Panc1 (cell line): ENCODE results near the gene FILIP1. TPM values are rescaled to one million over a fixed set of nuclear protein-coding genes. Genes with fewer than 3 reads are reported as not detected.

ENCODE experiments used
- ATAC-seq: fragments of 200-7000 bp; cut with Tn5 transposase; 2 replicates; pipeline ENCODE4 v1.9.1; 2020; ENCODE audit warnings: mild to moderate bottlenecking, moderate library complexity
- BruUV-seq: library from RNA; stranded (reverse); fragments of 400-500 nt; replicated peaks from 2 replicates; lab custom pipeline; 2021; lab: Mats Ljungman, UMichigan
- CTCF ChIA-PET: fragments of 300-600 bp; sonication (Branson Sonifier 250); formaldehyde crosslinking; loops from one replicate; lab custom pipeline; 2022; ENCODE audit warnings: antibody characterized with exemption; lab: Charles Lee
- POLR2A ChIA-PET: fragments of 300-600 bp; sonication (Branson Sonifier 250); formaldehyde crosslinking; loops from one replicate; lab custom pipeline; 2022; ENCODE audit warnings: antibody characterized with exemption; lab: Charles Lee
- DNase-seq: peaks from one replicate; pipeline ENCODE4 v3.0.0-alpha.2; 2010; ENCODE audit warnings: low read depth, low spot score
- H3K27ac ChIP-seq: 2 replicates; pipeline ENCODE4 v1.5.1; 2011; ENCODE audit warnings: mild to moderate bottlenecking, low read length, inconsistent platforms
- H3K27me3 ChIP-seq: fragments of 200-500 bp; sonication (Bioruptor generic); 2 replicates; pipeline ENCODE4 v1.6.0; 2014; ENCODE audit warnings: low read length, inconsistent platforms; ENCODE audit not compliant: control insufficient read depth, insufficient read depth
- H3K36me3 ChIP-seq: fragments of 200-500 bp; sonication (Bioruptor generic); 2 replicates; pipeline ENCODE4 v1.5.1; 2014; ENCODE audit warnings: inconsistent platforms, mild to moderate bottlenecking, low read length, moderate library complexity; ENCODE audit not compliant: control insufficient read depth, insufficient read depth
- H3K4me1 ChIP-seq: 2 replicates; pipeline ENCODE4 v1.5.1; 2011; ENCODE audit warnings: inconsistent platforms, mild to moderate bottlenecking, low read length, moderate library complexity; ENCODE audit not compliant: control insufficient read depth, insufficient read depth
- H3K4me3 ChIP-seq, 2 experiments: 2 replicates each; pipeline ENCODE4 v1.5.1; 2011 to 2012; ENCODE audit warnings: low read depth in 2 of 2, low read length in 2 of 2, mild to moderate bottlenecking in 2 of 2, inconsistent platforms in 1 of 2, moderate library complexity in 1 of 2
- H3K9me3 ChIP-seq: fragments of 200-500 bp; sonication (Bioruptor generic); 2 replicates; pipeline ENCODE4 v1.5.1; 2014; ENCODE audit warnings: low read depth, mild to moderate bottlenecking, inconsistent platforms, low read length, moderate library complexity; ENCODE audit not compliant: control insufficient read depth, insufficient read depth
- POLR2AphosphoS5 ChIP-seq: IDR thresholded peaks from 2 replicates; pipeline ENCODE4 v1.6.1; 2012; ENCODE audit warnings: mild to moderate bottlenecking, low read depth, low read length, moderate library complexity
- TCF7L2 ChIP-seq: IDR thresholded peaks from 2 replicates; pipeline ENCODE4 v1.6.1; 2011; ENCODE audit warnings: mild to moderate bottlenecking, low read depth, low read length, inconsistent platforms
- in situ Hi-C: cut with HindIII; loops from 2 replicates; pipeline ENCODE4 v1.10.0; 2016; ENCODE audit warnings: low sequenced_read_pairs, low pct_unique_long_range_greater_than_20kb
- intact Hi-C: fragments of 100-400 bp; cut with micrococcal nuclease; formaldehyde crosslinking; loops from one replicate; pipeline ENCODE4 v1.10.0; 2022; ENCODE audit not compliant: unreplicated experiment
- total RNA-seq: library from RNA; stranded (reverse); gene quantifications from one replicate; pipeline ENCODE4 v1.2.1, GENCODE V29; 2021; ENCODE audit not compliant: unreplicated experiment
- TF ChIP-seq, protein P1 (sequence below): fragments of 450-650 bp; IDR thresholded peaks from 2 replicates; pipeline ENCODE4 v1.5.1; 2017; ENCODE audit warnings: mild to moderate bottlenecking
- TF ChIP-seq, protein P2 (sequence below), 2 experiments: IDR thresholded peaks; 2 replicates each; pipeline ENCODE4 v1.6.1; 2011 to 2012; ENCODE audit warnings: low read depth in 2 of 2, control low read depth in 1 of 2, low read length in 1 of 2, mild to moderate bottlenecking in 1 of 2, moderate library complexity in 1 of 2; ENCODE audit not compliant: insufficient read depth in 1 of 2

Gene FILIP1
- total RNA-seq, 1 experiment from 2014 or later, result 0.26 TPM

DNA sequence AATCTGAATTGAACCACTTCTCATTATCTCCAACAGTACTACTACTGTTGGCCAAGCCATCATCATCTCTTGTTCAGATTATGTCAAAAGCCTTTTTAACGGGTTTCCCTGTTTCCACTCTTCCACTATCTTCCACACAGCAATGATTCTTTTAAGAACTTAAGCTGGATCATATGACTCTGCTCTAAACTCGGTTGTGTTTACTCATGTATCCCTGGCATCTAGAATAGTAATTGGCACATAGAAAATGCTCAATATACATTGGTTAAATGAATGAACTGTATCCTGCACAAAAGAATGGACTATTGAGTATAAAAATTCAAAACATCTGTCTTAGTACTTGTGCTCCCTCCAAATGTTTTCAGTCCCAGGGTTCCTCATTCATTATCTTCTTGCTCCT, 247.2 kb downstream of the FILIP1 start:
- in situ Hi-C loops (no loop called here), intact Hi-C loops (no loop called here)
- Histone ChIP-seq H3K36me3 (peaks cover 3% of the 10 kb centered on the region; the same call in 1 of the 2 replicates), H3K27ac (no peak overlapping the region), H3K9me3 (no peaks in the 10 kb centered on the region), H3K4me3 (no peak overlapping the region), H3K4me1 (peaks cover 5% of the 10 kb centered on the region; the same call in 1 of the 2 replicates), H3K27me3 (no peaks in the 10 kb centered on the region)
- no peak for ATAC-seq
- BruUV-seq, result no TSS peak
- DNase-seq, result no peak
- CTCF ChIA-PET, result no interaction called here
- TF ChIP-seq, protein P1, sequence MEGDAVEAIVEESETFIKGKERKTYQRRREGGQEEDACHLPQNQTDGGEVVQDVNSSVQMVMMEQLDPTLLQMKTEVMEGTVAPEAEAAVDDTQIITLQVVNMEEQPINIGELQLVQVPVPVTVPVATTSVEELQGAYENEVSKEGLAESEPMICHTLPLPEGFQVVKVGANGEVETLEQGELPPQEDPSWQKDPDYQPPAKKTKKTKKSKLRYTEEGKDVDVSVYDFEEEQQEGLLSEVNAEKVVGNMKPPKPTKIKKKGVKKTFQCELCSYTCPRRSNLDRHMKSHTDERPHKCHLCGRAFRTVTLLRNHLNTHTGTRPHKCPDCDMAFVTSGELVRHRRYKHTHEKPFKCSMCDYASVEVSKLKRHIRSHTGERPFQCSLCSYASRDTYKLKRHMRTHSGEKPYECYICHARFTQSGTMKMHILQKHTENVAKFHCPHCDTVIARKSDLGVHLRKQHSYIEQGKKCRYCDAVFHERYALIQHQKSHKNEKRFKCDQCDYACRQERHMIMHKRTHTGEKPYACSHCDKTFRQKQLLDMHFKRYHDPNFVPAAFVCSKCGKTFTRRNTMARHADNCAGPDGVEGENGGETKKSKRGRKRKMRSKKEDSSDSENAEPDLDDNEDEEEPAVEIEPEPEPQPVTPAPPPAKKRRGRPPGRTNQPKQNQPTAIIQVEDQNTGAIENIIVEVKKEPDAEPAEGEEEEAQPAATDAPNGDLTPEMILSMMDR, result no peak
- TF ChIP-seq TCF7L2, result no peak
- TF ChIP-seq, protein P2, sequence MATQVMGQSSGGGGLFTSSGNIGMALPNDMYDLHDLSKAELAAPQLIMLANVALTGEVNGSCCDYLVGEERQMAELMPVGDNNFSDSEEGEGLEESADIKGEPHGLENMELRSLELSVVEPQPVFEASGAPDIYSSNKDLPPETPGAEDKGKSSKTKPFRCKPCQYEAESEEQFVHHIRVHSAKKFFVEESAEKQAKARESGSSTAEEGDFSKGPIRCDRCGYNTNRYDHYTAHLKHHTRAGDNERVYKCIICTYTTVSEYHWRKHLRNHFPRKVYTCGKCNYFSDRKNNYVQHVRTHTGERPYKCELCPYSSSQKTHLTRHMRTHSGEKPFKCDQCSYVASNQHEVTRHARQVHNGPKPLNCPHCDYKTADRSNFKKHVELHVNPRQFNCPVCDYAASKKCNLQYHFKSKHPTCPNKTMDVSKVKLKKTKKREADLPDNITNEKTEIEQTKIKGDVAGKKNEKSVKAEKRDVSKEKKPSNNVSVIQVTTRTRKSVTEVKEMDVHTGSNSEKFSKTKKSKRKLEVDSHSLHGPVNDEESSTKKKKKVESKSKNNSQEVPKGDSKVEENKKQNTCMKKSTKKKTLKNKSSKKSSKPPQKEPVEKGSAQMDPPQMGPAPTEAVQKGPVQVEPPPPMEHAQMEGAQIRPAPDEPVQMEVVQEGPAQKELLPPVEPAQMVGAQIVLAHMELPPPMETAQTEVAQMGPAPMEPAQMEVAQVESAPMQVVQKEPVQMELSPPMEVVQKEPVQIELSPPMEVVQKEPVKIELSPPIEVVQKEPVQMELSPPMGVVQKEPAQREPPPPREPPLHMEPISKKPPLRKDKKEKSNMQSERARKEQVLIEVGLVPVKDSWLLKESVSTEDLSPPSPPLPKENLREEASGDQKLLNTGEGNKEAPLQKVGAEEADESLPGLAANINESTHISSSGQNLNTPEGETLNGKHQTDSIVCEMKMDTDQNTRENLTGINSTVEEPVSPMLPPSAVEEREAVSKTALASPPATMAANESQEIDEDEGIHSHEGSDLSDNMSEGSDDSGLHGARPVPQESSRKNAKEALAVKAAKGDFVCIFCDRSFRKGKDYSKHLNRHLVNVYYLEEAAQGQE (IDR thresholded peaks at IDR 0.05; ENCODE audit: insufficient read depth in 1 of 2, low read depth in 2 of 2, low read length in 1 of 2), result no peak
- POLR2A ChIA-PET, result no interaction called here

DNA sequence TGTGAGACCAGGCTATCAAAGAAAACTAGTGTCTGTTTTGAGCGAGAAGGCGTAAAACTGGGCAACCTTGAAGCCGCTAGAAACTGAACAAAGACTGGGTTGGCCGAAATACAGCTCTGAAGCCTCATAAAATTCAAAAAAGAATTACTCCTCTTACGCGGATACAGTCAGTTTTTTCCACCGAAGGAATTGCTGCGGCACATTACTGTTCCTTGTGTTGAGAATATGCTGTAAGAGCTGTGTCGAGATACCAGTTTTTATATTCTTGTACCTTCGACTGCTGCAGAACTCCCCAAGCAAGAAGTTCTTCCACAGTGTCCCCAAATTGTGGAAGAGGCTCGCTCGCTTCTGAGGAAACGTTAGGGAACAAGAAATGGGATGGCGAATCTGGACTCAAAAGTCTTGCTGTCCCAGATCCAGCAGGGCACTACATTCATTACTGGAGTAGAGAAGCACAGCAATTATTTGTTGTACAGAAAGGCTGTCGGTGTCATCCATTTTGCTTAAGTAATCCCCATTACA, 249.5 kb downstream of the FILIP1 start:
- Histone ChIP-seq H3K36me3 (peaks cover 20% of the 10 kb centered on the region), H3K27ac (peak overlapping the region; percentile 99), H3K9me3 (no peaks in the 10 kb centered on the region), H3K27me3 (no peaks in the 10 kb centered on the region), H3K4me1 (peaks cover 9% of the 10 kb centered on the region; the same call in 1 of the 2 replicates), H3K4me3 (peak overlapping the region; percentile 94 to 95)
- POLR2A ChIA-PET, result interaction anchor here (0.6 to 0.9 kb wide), 2 partner anchors 17 to 1578 kb away, joined by 3 to 4 read pairs; no protein-coding TSS in a partner anchor
- intact Hi-C loops, result no loop called here
- CTCF ChIA-PET, result no interaction called here
- DNase-seq (no peak), ATAC-seq (peak; percentile 32)
- in situ Hi-C loops, result no loop called here
- TF ChIP-seq POLR2AphosphoS5, result no peak
- TF ChIP-seq, protein P2 (IDR thresholded peaks at IDR 0.05; ENCODE audit: insufficient read depth in 1 of 2, low read depth in 2 of 2, low read length in 1 of 2), result no peak
- BruUV-seq, result TSS peak; percentile 98
